Activated CD8-positive, alpha-beta T cell treated with anti-CD3 and anti-CD28 coated beads for 36 hours (primary cell): ENCODE measurements around the gene ITPR1. TPM values are rescaled to one million over a fixed set of nuclear protein-coding genes. Genes with fewer than 3 reads are reported as not detected.
"Not testable (repeated sequence)": the region's sequence is repeated elsewhere in the genome, so short reads cannot be mapped to it uniquely, and the experiment has no call there.

Source experiments
- ATAC-seq: fragments of 200-7000 bp; cut with Tn5 transposase; one replicate; pipeline ENCODE4 v1.10.0; 2021; ENCODE audit warnings: mild to moderate bottlenecking, moderate library complexity
- CTCF ChIA-PET: fragments of 350-600 bp; sonication (Branson Sonifier 250); formaldehyde crosslinking; loops from one replicate; lab custom pipeline; 2021; ENCODE audit warnings: antibody characterized with exemption; lab: Charles Lee
- POLR2A ChIA-PET: fragments of 350-600 bp; sonication (Branson Sonifier 250); formaldehyde crosslinking; loops from one replicate; lab custom pipeline; 2021; ENCODE audit warnings: antibody characterized with exemption; lab: Charles Lee
- DNase-seq: peaks from one replicate; pipeline ENCODE4 v3.0.0-alpha.2; 2020
- H3K27ac Mint-ChIP-seq: one replicate; pipeline ENCODE4 v1.8.0; 2021; ENCODE audit warnings: mild to moderate bottlenecking, mixed read lengths
- H3K27me3 Mint-ChIP-seq: one replicate; pipeline ENCODE4 v1.8.0; 2021; ENCODE audit warnings: mixed read lengths
- H3K36me3 Mint-ChIP-seq: one replicate; pipeline ENCODE4 v1.8.0; 2021; ENCODE audit warnings: low read depth, mixed read lengths
- H3K4me1 Mint-ChIP-seq: one replicate; pipeline ENCODE4 v1.8.0; 2021; ENCODE audit warnings: low read depth, mixed read lengths
- H3K4me3 Mint-ChIP-seq: one replicate; pipeline ENCODE4 v1.8.0; 2021; ENCODE audit warnings: mild to moderate bottlenecking, moderate library complexity, mixed read lengths
- H3K9me3 Mint-ChIP-seq: one replicate; pipeline ENCODE4 v1.8.0; 2021; ENCODE audit warnings: mixed read lengths
- intact Hi-C: fragments of 100-400 bp; cut with micrococcal nuclease; formaldehyde crosslinking; loops from one replicate; pipeline ENCODE4 v1.10.0; 2022
- total RNA-seq, 2 experiments: library from RNA; stranded (reverse); gene quantifications; one replicate each; pipeline ENCODE4 v1.2.3, GENCODE V29; 2021
- TF ChIP-seq, protein P1 (sequence below): fragments of 200-600 bp; IDR thresholded peaks from one replicate; pipeline ENCODE4 v1.8.0; 2022; ENCODE audit warnings: antibody characterized with exemption, mild to moderate bottlenecking

Gene ITPR1
- total RNA-seq, 2 experiments from 2014 or later, result 93.9 to 98.2 TPM

- TF ChIP-seq, protein P1, sequence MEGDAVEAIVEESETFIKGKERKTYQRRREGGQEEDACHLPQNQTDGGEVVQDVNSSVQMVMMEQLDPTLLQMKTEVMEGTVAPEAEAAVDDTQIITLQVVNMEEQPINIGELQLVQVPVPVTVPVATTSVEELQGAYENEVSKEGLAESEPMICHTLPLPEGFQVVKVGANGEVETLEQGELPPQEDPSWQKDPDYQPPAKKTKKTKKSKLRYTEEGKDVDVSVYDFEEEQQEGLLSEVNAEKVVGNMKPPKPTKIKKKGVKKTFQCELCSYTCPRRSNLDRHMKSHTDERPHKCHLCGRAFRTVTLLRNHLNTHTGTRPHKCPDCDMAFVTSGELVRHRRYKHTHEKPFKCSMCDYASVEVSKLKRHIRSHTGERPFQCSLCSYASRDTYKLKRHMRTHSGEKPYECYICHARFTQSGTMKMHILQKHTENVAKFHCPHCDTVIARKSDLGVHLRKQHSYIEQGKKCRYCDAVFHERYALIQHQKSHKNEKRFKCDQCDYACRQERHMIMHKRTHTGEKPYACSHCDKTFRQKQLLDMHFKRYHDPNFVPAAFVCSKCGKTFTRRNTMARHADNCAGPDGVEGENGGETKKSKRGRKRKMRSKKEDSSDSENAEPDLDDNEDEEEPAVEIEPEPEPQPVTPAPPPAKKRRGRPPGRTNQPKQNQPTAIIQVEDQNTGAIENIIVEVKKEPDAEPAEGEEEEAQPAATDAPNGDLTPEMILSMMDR, result no peak
- CTCF ChIA-PET, result interaction anchor here (1.4 kb wide), 1 partner anchor 48 kb away, joined by 3 read pairs; no protein-coding TSS in a partner anchor
- Mint-ChIP-seq H3K4me3 (no peak overlapping the region), H3K4me1 (peaks cover 14% of the 10 kb centered on the region), H3K27me3 (no peaks in the 10 kb centered on the region), H3K36me3 (peaks cover 72% of the 10 kb centered on the region), H3K9me3 (peaks cover 2% of the 10 kb centered on the region), H3K27ac (no peak overlapping the region)
- intact Hi-C loops, result no loop called here
- ATAC-seq, result no peak
- no peak for DNase-seq
- POLR2A ChIA-PET, result no interaction called here
Observed at GRCh38 chr3:4759689-4760312, 266.7 kb downstream of the ITPR1 start.

DNA sequence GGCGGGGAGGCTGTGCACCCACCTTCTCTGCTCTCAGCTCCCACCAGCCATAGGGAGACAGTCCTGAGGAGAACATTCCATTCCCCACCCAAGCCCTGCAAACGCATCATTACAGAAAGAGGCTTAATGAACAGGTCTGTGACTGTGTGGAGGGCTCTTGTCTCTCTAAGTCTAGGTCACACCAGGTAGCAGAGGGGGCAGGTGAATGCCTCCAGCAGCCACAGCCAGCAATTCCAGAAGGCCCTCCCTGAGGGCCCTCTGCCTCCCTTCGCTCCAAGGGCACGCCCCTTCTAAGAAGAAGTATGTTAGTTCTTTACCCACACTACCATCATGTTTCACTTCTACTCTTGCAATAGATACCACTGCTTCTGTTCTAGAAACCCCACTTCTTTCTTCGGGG lies 268.6 kb downstream of the ITPR1 start:
- TF ChIP-seq, protein P1, result no peak
- ATAC-seq (no peak), DNase-seq (no peak)
- peaks cover 1% of the 10 kb centered on the region for H3K4me1 Mint-ChIP-seq
- intact Hi-C loops, result no loop called here
- ChIA-PET CTCF (interaction anchor here (1.0 kb wide), 1 partner anchor 9 kb away, joined by 4 read pairs; no protein-coding TSS in a partner anchor), POLR2A (no interaction called here)
- no peak overlapping the region for H3K27ac Mint-ChIP-seq
- H3K27me3 Mint-ChIP-seq, result no peaks in the 10 kb centered on the region
- peaks cover 77% of the 10 kb centered on the region for H3K36me3 Mint-ChIP-seq
- H3K9me3 Mint-ChIP-seq, result peaks cover 2% of the 10 kb centered on the region
- H3K4me3 Mint-ChIP-seq, result no peak overlapping the region

DNA sequence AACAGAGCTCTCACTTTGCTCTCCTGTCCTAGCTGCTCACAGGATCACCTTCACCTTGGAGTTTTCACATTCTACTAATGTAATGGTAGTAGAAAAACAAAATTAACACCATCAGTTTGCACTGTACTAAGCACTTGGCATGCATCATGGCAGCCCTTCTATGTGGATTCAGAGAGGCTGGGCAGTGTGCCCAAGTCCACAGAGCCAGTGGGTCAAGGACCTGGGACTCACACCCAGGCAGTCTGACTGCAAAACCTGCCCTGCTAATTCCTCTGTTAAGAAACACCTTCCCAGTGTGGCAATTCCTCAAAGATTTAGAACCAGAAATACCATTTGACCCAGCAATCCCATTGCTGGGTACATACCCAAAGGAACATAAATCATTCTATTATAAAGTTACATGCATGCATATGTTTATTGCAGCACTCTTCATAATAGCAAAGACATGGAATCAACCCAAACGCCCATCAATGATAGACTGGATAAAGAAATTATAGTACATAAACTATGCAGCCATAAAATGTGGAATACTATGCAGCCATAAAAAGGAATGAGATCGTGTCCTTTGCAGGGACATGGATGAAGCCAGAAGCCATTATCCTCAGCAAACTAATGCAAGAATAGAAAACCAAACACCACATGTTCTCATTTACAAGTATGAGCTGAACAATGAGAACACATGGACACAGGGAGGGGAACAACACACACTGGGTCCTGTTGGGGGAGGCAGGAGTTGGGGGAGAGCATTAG lies 269.5 kb downstream of the ITPR1 start:
- H3K9me3 Mint-ChIP-seq, result not testable (repeated sequence)
- peaks cover 79% of the 10 kb centered on the region for H3K36me3 Mint-ChIP-seq

GRCh38 chr3:4763604-4764247 lies 270.6 kb downstream of the ITPR1 start:
- peaks cover 2% of the 10 kb centered on the region for H3K9me3 Mint-ChIP-seq
- H3K4me3 Mint-ChIP-seq, result no peak overlapping the region
- H3K36me3 Mint-ChIP-seq, result peaks cover 77% of the 10 kb centered on the region
- ATAC-seq (no peak), DNase-seq (no peak)
- intact Hi-C loops, result no loop called here
- TF ChIP-seq, protein P1, result no peak
- CTCF ChIA-PET, result interaction anchor here (0.8 to 1.0 kb wide), 2 partner anchors 25 to 43 kb away, joined by 3 to 4 read pairs; no protein-coding TSS in a partner anchor
- no peaks in the 10 kb centered on the region for H3K27me3 Mint-ChIP-seq
- no peak overlapping the region for H3K27ac Mint-ChIP-seq
- H3K4me1 Mint-ChIP-seq, result no peaks in the 10 kb centered on the region
- POLR2A ChIA-PET, result interaction anchor here (0.5 to 0.8 kb wide), 2 partner anchors 214 to 438 kb away, joined by 3 read pairs; no protein-coding TSS in a partner anchor

More for the DNA sequence above, 269.5 kb downstream of the ITPR1 start:
- H3K27me3 Mint-ChIP-seq, DNase-seq, H3K4me3 Mint-ChIP-seq, intact Hi-C loops, H3K4me1 Mint-ChIP-seq, POLR2A ChIA-PET, ATAC-seq, H3K27ac Mint-ChIP-seq: not testable (repeated sequence)
- CTCF ChIA-PET, result interaction anchor here (1.0 kb wide), 1 partner anchor 10 kb away, joined by 4 read pairs; no protein-coding TSS in a partner anchor

GRCh38 chr3:4765212-4765611 lies 272.1 kb downstream of the ITPR1 start:
- CTCF ChIA-PET, result interaction anchor here (1.1 to 2.7 kb wide), 3 partner anchors 16 to 215 kb away, joined by 3 to 11 read pairs (median 4); no protein-coding TSS in a partner anchor
- peaks cover 69% of the 10 kb centered on the region for H3K36me3 Mint-ChIP-seq
- intact Hi-C loops, result no loop called here
- DNase-seq (no peak), ATAC-seq (no peak)
- TF ChIP-seq, protein P1, result no peak
- H3K4me1 Mint-ChIP-seq, result no peaks in the 10 kb centered on the region
- H3K9me3 Mint-ChIP-seq, result peaks cover 2% of the 10 kb centered on the region
- H3K27ac Mint-ChIP-seq, result no peak overlapping the region
- POLR2A ChIA-PET, result no interaction called here
- H3K4me3 Mint-ChIP-seq, result no peak overlapping the region
- H3K27me3 Mint-ChIP-seq, result no peaks in the 10 kb centered on the region
